ENCODE data around the gene NCAM2. TPM values are rescaled to one million over a fixed set of nuclear protein-coding genes. Genes with fewer than 3 reads are reported as not detected.

NCAM2 gene
- total and polyA plus RNA-seq, 8 donors, result 0.06 to 11.0 (median 0.58) TPM; not detected in 1

GRCh38 chr21:21156397-21156796 is 158.2 kb downstream of the NCAM2 start:
- TF ChIP-seq CTCF (IDR thresholded peaks at IDR 0.05), result no peak
- TF ChIP-seq POLR2AphosphoS5 (IDR thresholded peaks at IDR 0.05), result no peak
- TF ChIP-seq EP300 (IDR thresholded peaks at IDR 0.05), result no peak
- TF ChIP-seq POLR2A (IDR thresholded peaks at IDR 0.05), result no peak
- H3K9me3 ChIP-seq, result no peaks in the 10 kb centered on the region
- no peaks in the 10 kb centered on the region for H3K4me1 ChIP-seq
- intact Hi-C loops (cut with DNase I; ENCODE audit: low total_unique reads), result no loop called here
- H3K36me3 ChIP-seq, result no peaks in the 10 kb centered on the region
- no peak overlapping the region for H3K4me3 ChIP-seq
- no peak for DNase-seq
- no peak overlapping the region for H3K27ac ChIP-seq
- H3K27me3 ChIP-seq, result no peaks in the 10 kb centered on the region

- Histone ChIP-seq H3K4me1 (no peaks in the 10 kb centered on the region), H3K4me3 (no peak overlapping the region), H3K36me3 (no peaks in the 10 kb centered on the region), H3K9me3 (no peaks in the 10 kb centered on the region), H3K27me3 (no peaks in the 10 kb centered on the region), H3K27ac (no peak overlapping the region)
- no peak for DNase-seq
- intact Hi-C loops (cut with DNase I; ENCODE audit: low total_unique reads), result no loop called here
- TF ChIP-seq CTCF (IDR thresholded peaks at IDR 0.05) (no peak), EP300 (IDR thresholded peaks at IDR 0.05) (no peak), POLR2AphosphoS5 (IDR thresholded peaks at IDR 0.05) (no peak), POLR2A (IDR thresholded peaks at IDR 0.05) (no peak)
- WGBS, 5 donors, result 60 to 74% (median 69%) methylated on average over 4 of the region's 4 CpGs
Measured at GRCh38 chr21:21156957-21157356, 158.7 kb downstream of the NCAM2 start.

- no peak for TF ChIP-seq POLR2A (IDR thresholded peaks at IDR 0.05)
- TF ChIP-seq CTCF (IDR thresholded peaks at IDR 0.05), result no peak
- no peak for TF ChIP-seq EP300 (IDR thresholded peaks at IDR 0.05)
- no peak for TF ChIP-seq POLR2AphosphoS5 (IDR thresholded peaks at IDR 0.05)
- no peaks in the 10 kb centered on the region for H3K36me3 ChIP-seq
- H3K4me1 ChIP-seq, result no peaks in the 10 kb centered on the region
- no peak overlapping the region for H3K27ac ChIP-seq
- no peak overlapping the region for H3K4me3 ChIP-seq
- intact Hi-C loops (cut with DNase I; ENCODE audit: low total_unique reads), result no loop called here
- 87 to 91% (median 89%) methylated on average over 12 of the region's 12 CpGs for WGBS, 5 donors
- no peaks in the 10 kb centered on the region for H3K27me3 ChIP-seq
- no peak for DNase-seq
- no peaks in the 10 kb centered on the region for H3K9me3 ChIP-seq
Measured at GRCh38 chr21:21158376-21158918, 160.2 kb downstream of the NCAM2 start.

GRCh38 chr21:21159253-21159899 is 161.2 kb downstream of the NCAM2 start:
- 63 to 83% (median 70%) methylated on average over 3 of the region's 3 CpGs for WGBS, 5 donors
- Histone ChIP-seq H3K4me3 (no peak overlapping the region), H3K36me3 (no peaks in the 10 kb centered on the region), H3K27me3 (no peaks in the 10 kb centered on the region), H3K4me1 (no peaks in the 10 kb centered on the region), H3K9me3 (no peaks in the 10 kb centered on the region), H3K27ac (no peak overlapping the region)
- intact Hi-C loops (cut with DNase I; ENCODE audit: low total_unique reads), result no loop called here
- DNase-seq, result no peak
- TF ChIP-seq CTCF (IDR thresholded peaks at IDR 0.05), result no peak
- TF ChIP-seq POLR2AphosphoS5 (IDR thresholded peaks at IDR 0.05), result no peak
- TF ChIP-seq POLR2A (IDR thresholded peaks at IDR 0.05), result no peak
- no peak for TF ChIP-seq EP300 (IDR thresholded peaks at IDR 0.05)
